Measurements from ENCODE around the gene ANKH. TPM values are rescaled to one million over a fixed set of nuclear protein-coding genes. Genes with fewer than 3 reads are reported as not detected.

ANKH gene
- total and polyA plus RNA-seq, 5 donors = 60.9 to 155 (median 134) TPM

DNA sequence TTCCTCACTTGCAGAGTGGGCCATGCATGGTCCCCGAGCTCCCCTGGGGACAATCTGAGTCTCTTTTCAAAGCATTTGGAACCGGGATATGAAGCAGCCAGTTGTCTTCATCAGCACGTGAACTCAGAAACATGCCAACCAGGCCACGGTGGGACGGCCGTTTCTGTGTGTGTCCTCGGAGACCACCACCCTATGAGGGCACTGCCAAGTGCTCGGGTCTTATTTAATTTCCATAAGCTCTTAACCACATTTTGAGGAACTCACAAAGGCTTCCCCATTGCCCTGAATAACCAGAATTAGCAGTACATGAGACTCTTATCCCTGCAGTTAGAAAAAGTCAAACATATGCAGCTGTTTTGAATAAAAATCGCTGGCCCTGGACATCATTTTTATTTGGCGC lies 146.9 kb downstream of the ANKH start:
- DNase-seq (peak in 2 of 3 donors; percentile 63 to 65), ATAC-seq (no peak)
- Histone ChIP-seq H3K9me3 (ENCODE audit: control insufficient read depth, low read length) (peaks cover 2% of the 10 kb centered on the region), H3K27me3 (ENCODE audit: control insufficient read depth, insufficient read depth) (no peaks in the 10 kb centered on the region), H3K4me1 (ENCODE audit: control insufficient read depth, insufficient read depth, low read length) (peaks cover 2% of the 10 kb centered on the region), H3K27ac (ENCODE audit: low read length) (no peak overlapping the region), H3K4me3 (ENCODE audit: low read length) (no peak overlapping the region)
- intact Hi-C loops (cut with DNase I) = loop anchor here in 3 of 4 donors (5.0 to 10.0 kb wide), 4 partner anchors 148 to 288 kb away; partner anchors contain the start of gene ANKH (in 2 of the 3)
- WGBS = 83% methylated on average over 10 of the region's 10 CpGs

- 91% methylated on average over 4 of the region's 4 CpGs for WGBS
- peaks cover 2% of the 10 kb centered on the region for H3K4me1 ChIP-seq (ENCODE audit: control insufficient read depth, insufficient read depth, low read length)
- H3K9me3 ChIP-seq (ENCODE audit: control insufficient read depth, low read length) = peaks cover 2% of the 10 kb centered on the region
- DNase-seq (no peak), ATAC-seq (no peak)
- no peak overlapping the region for H3K4me3 ChIP-seq (ENCODE audit: low read length)
- intact Hi-C loops (cut with DNase I) = loop anchor here in 1 of 4 donors (10.0 kb wide), 1 partner anchor 151 kb away; the partner anchor contains the start of gene ANKH
- no peaks in the 10 kb centered on the region for H3K27me3 ChIP-seq (ENCODE audit: control insufficient read depth, insufficient read depth)
- H3K27ac ChIP-seq (ENCODE audit: low read length) = no peak overlapping the region
These were observed 147.9 kb downstream of the ANKH start for GRCh38 chr5:14723701-14724132.

- Histone ChIP-seq H3K9me3 (ENCODE audit: control insufficient read depth, low read length) (peaks cover 2% of the 10 kb centered on the region), H3K27me3 (ENCODE audit: control insufficient read depth, insufficient read depth) (no peaks in the 10 kb centered on the region), H3K27ac (ENCODE audit: low read length) (no peak overlapping the region), H3K4me3 (ENCODE audit: low read length) (no peak overlapping the region), H3K4me1 (ENCODE audit: control insufficient read depth, insufficient read depth, low read length) (peaks cover 2% of the 10 kb centered on the region)
- intact Hi-C loops (cut with DNase I) = loop anchor here in 1 of 4 donors (10.0 kb wide), 1 partner anchor 152 kb away; the partner anchor contains the start of gene ANKH
- ATAC-seq (no peak), DNase-seq (no peak)
- WGBS = 93% methylated on average over 8 of the region's 8 CpGs
These were observed 148.7 kb downstream of the ANKH start for GRCh38 chr5:14722923-14723322.

GRCh38 chr5:14721990-14722656 lies 149.5 kb downstream of the ANKH start:
- intact Hi-C loops (cut with DNase I) = loop anchor here in 1 of 4 donors (10.0 kb wide), 1 partner anchor 153 kb away; the partner anchor contains the start of gene ANKH
- no peak for ATAC-seq
- peaks cover 2% of the 10 kb centered on the region for H3K9me3 ChIP-seq (ENCODE audit: control insufficient read depth, low read length)
- no peak overlapping the region for H3K27ac ChIP-seq (ENCODE audit: low read length)
- H3K4me3 ChIP-seq (ENCODE audit: low read length) = no peak overlapping the region
- peaks cover 2% of the 10 kb centered on the region for H3K4me1 ChIP-seq (ENCODE audit: control insufficient read depth, insufficient read depth, low read length)
- H3K27me3 ChIP-seq (ENCODE audit: control insufficient read depth, insufficient read depth) = no peaks in the 10 kb centered on the region
- DNase-seq = no peak
- 93% methylated on average over 7 of the region's 7 CpGs for WGBS

- no peaks in the 10 kb centered on the region for H3K27me3 ChIP-seq (ENCODE audit: control insufficient read depth, insufficient read depth)
These were observed 151.2 kb downstream of the ANKH start for GRCh38 chr5:14720236-14720923.

GRCh38 chr5:14718778-14719177 lies 152.8 kb downstream of the ANKH start:
- intact Hi-C loops (cut with DNase I) = no loop called here

More at GRCh38 chr5:14720236-14720923, 151.2 kb downstream of the ANKH start:
- Histone ChIP-seq H3K4me1 (ENCODE audit: control insufficient read depth, insufficient read depth, low read length) (no peaks in the 10 kb centered on the region), H3K9me3 (ENCODE audit: control insufficient read depth, low read length) (peaks cover 2% of the 10 kb centered on the region), H3K27ac (ENCODE audit: low read length) (no peak overlapping the region), H3K4me3 (ENCODE audit: low read length) (no peak overlapping the region)
- no peak for DNase-seq
- intact Hi-C loops (cut with DNase I) = loop anchor here in 1 of 4 donors (10.0 kb wide), 1 partner anchor 154 kb away; the partner anchor contains the start of gene ANKH
- ATAC-seq = no peak
- WGBS = 95% methylated on average over 3 of the region's 3 CpGs

DNA sequence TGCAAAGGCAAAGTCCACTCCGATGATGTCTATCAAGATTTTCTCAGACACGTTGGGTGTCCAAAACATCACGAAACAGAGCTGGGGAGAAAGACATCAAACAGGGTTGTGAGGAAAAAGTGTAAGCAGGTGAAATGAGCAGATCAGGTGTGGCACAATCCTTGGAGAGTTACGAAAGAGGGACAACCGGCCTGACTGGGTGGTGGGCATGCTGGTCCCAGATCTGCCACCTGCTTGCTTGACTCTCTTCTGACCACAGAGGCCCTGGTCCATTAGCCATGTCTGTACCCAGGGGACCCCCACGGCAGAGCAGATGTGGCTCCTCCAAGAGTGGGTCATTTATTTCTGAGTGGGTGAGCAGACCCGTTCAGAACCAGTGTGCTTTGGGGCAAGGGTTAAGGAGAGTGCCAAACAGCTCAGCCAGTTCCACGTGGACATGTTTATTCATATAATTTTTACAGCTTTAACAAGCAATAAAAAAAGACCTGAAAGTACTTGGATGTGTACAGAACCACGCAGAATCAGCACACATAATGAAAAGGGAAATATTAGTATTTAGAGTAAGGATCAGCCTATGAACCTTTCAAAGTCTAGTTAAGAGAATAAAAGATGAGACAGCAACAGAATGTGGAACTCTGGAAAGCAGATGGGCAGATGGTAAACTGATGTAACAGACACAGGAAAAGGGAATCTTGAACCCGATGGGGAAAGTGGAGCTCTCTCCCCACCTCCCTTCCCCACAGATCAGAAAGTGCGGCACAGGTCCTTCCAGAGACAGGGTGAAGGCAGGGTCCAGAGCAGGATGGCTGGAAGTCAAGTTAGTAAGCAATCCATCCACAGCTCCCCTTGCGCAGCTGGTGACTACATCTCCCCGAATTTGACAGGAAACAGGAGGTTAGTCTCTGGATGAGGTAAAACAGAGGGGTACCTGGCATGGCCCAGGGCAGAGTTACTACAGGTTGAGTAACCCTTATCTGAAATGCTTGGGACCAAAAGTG lies 154.5 kb downstream of the ANKH start:
- H3K4me3 ChIP-seq (ENCODE audit: low read length) = no peak overlapping the region
- H3K27ac ChIP-seq (ENCODE audit: low read length) = no peak overlapping the region
- ATAC-seq = no peak
- intact Hi-C loops (cut with DNase I) = no loop called here
- no peaks in the 10 kb centered on the region for H3K4me1 ChIP-seq (ENCODE audit: control insufficient read depth, insufficient read depth, low read length)
- no peak for DNase-seq
- WGBS = 89% methylated on average over 13 of the region's 13 CpGs
- H3K27me3 ChIP-seq (ENCODE audit: control insufficient read depth, insufficient read depth) = no peaks in the 10 kb centered on the region
- no peaks in the 10 kb centered on the region for H3K9me3 ChIP-seq (ENCODE audit: control insufficient read depth, low read length)

More at GRCh38 chr5:14718778-14719177, 152.8 kb downstream of the ANKH start:
- no peaks in the 10 kb centered on the region for H3K27me3 ChIP-seq (ENCODE audit: control insufficient read depth, insufficient read depth)
- WGBS = 93% methylated on average over 5 of the region's 5 CpGs
- no peak overlapping the region for H3K4me3 ChIP-seq (ENCODE audit: low read length)
- H3K4me1 ChIP-seq (ENCODE audit: control insufficient read depth, insufficient read depth, low read length) = no peaks in the 10 kb centered on the region
- no peak for ATAC-seq
- DNase-seq = no peak
- H3K9me3 ChIP-seq (ENCODE audit: control insufficient read depth, low read length) = peaks cover 2% of the 10 kb centered on the region
- no peak overlapping the region for H3K27ac ChIP-seq (ENCODE audit: low read length)

DNA sequence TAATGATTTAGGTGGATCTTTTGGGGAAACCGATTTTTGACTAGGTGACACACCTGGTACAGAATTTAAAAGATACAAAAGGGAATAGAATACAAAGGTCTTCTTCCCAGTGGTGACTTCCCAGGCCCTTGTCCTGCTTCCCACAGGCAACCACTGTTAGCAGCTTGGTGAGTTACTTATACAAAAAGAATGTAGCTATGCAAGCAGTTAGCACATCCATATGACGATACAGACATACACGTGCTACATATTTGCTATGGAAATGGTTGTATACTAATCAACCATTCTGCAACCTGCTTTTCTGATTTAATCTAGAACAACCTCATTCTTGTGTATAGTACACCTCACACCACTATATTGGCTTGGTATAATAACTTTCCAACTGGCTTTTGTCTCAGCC lies 156.1 kb downstream of the ANKH start:
- 96% methylated on average over 3 of the region's 3 CpGs for WGBS
- no peaks in the 10 kb centered on the region for H3K9me3 ChIP-seq (ENCODE audit: control insufficient read depth, low read length)
- intact Hi-C loops (cut with DNase I) = no loop called here
- DNase-seq (no peak), ATAC-seq (no peak)
- H3K27me3 ChIP-seq (ENCODE audit: control insufficient read depth, insufficient read depth) = no peaks in the 10 kb centered on the region
- no peaks in the 10 kb centered on the region for H3K4me1 ChIP-seq (ENCODE audit: control insufficient read depth, insufficient read depth, low read length)
- H3K4me3 ChIP-seq (ENCODE audit: low read length) = no peak overlapping the region
- H3K27ac ChIP-seq (ENCODE audit: low read length) = no peak overlapping the region

- no peak overlapping the region for H3K27ac ChIP-seq (ENCODE audit: low read length)
- intact Hi-C loops (cut with DNase I) = no loop called here
These were observed 156.9 kb downstream of the ANKH start for GRCh38 chr5:14714706-14715105.

DNA sequence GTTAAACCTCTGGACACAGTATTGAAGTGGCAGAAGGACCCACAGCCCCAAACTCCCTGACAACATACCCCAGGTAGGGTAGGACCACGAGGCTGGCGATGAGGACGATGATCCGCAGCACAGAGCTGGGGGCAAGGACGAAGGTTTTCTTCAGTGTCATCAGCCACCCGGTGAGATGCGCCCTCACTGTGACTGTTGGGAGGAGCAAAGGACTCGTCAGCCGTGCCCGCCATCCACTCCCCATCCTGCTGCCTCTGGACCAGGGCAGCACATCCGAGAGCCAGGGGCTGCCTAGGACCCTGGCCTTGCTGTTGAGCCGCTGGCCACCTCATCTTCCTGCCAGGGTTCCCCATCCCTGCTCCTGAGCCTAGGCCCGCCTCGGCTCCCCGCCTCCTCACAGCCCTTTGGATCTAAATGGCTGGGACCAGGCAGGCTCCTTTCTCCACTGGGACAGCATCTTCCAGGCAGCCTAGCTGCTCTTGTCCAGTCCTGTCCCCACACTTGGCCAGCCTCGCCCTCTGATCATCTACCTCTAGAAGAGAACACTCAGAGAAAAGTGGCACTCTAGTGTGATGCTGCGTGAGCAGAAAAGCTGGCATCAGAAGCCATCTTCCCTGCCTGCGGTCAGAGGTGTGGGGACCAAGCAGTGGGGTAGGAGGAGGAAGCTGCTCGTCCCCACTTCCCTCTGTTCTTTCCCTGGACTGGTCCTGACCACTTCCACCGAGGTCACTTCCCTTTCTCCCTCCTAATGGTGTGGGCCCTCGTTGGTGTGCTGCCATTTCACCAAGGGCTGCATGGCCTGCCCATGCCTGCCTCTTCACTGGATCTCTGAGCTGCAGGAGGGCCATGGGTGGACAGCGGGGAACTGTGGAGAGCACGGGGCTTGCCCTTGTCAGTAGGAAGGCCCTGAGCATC lies 157.8 kb downstream of the ANKH start:
- Histone ChIP-seq H3K27ac (ENCODE audit: low read length) (no peak overlapping the region), H3K27me3 (ENCODE audit: control insufficient read depth, insufficient read depth) (no peaks in the 10 kb centered on the region), H3K4me3 (ENCODE audit: low read length) (no peak overlapping the region), H3K9me3 (ENCODE audit: control insufficient read depth, low read length) (no peaks in the 10 kb centered on the region), H3K4me1 (ENCODE audit: control insufficient read depth, insufficient read depth, low read length) (no peaks in the 10 kb centered on the region)
- intact Hi-C loops (cut with DNase I) = no loop called here
- WGBS = 92% methylated on average over 23 of the region's 23 CpGs
- DNase-seq (no peak), ATAC-seq (peak; percentile 3 to 17)

More at GRCh38 chr5:14714706-14715105, 156.9 kb downstream of the ANKH start:
- DNase-seq (no peak), ATAC-seq (peak; percentile 24 to 40)
- WGBS = 94% methylated on average over 6 of the region's 6 CpGs
- no peaks in the 10 kb centered on the region for H3K4me1 ChIP-seq (ENCODE audit: control insufficient read depth, insufficient read depth, low read length)
- H3K27me3 ChIP-seq (ENCODE audit: control insufficient read depth, insufficient read depth) = no peaks in the 10 kb centered on the region
- H3K4me3 ChIP-seq (ENCODE audit: low read length) = no peak overlapping the region
- no peaks in the 10 kb centered on the region for H3K9me3 ChIP-seq (ENCODE audit: control insufficient read depth, low read length)
